GM19193 (cell line): ENCODE data around the gene CCSER1.

ENCODE experiments used
- POLR2A ChIP-seq: IDR thresholded peaks from 4 replicates; pipeline ENCODE4 v1.6.1; 2011; ENCODE audit not compliant: insufficient read depth, insufficient read length; ENCODE audit errors: extremely low read depth

Gene CCSER1

DNA sequence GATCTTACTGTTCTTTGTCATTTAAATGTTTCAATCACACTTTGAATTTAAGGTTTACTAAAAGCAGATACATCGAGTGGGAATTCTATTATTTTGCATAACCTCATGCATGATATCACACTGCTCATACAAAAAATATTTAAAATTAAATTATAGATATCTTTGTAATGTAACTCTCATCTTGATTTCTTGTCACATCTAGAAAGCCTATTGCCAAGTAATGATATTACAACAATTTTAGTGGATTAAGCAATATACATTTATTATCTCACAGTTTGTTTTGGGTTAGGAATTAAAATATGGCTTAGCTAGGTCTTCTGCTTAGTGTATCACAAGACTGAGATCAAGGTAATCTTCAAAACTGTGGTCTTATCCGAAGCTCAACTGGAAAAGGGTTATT, 865.0 kb downstream of the CCSER1 start:
- TF ChIP-seq POLR2A: no peak

DNA sequence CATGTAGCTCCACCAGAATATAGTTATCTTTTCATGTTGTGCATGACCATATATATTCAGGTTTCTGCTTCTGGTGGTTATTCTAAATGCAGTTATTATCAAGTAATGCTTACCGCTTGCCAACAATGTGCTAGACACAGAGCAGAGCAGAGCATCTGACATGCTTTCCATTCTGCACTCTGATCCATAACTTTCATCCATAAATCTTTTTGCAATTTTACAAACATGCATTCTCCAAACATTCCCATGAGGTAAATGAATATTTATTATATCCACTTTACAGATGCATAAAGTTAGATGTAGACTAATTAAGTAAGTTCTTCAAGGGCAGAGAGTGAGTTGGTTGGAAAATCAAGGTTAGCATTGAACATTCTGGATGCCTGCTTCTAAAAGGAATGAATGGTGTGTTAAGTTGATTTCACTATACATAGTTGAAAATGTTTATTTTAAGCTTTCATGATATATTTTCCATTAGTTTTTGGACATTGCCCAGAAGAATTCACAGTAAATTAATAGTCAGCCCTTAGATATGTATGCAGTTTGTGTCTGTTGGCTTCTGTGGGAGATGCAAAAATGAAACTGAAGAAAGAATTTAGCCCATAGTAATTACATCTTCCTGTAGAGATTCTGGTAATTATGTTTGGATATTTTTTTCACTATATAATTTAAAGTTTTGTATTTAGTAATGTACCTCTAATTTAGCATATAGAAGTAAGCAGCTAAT, 867.8 kb downstream of the CCSER1 start:
- no peak for TF ChIP-seq POLR2A

DNA sequence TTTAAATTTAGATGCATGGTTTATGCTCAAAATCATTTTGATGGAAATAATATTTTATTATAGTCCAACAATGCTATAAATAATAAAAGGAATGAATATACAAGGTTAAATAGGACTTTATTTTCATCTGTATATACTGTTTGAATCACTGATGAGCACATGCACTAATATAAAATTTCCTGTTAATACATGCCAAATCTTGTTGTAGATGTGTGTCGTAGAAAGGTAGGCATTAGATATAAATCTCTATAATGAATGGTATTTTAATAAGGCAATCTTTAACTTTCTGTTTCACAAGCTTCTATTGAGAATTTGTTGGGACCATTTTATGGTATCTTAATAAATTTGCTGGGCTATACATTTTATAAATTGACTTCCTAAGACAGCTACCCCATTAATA, 868.8 kb downstream of the CCSER1 start:
- TF ChIP-seq POLR2A: no peak

DNA sequence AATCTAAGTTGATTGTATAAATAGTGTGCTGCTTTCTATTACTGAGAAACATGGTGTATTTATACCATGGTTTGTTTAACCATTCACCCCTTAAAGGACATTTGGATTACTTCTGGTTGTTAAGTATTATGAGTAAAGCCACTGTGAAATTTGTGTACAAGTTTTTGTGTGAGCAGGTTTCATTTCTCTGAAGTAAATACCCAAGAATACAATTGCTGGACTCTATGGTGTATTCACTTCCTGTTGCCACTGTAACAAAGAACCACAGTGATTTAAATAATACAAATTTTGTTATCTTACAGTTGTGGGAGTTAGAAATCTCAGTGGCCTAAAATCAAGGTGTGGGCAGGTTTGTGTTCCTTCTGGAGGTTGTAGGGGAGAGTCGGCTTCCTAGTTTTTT, 869.6 kb downstream of the CCSER1 start:
- TF ChIP-seq POLR2A: no peak

DNA sequence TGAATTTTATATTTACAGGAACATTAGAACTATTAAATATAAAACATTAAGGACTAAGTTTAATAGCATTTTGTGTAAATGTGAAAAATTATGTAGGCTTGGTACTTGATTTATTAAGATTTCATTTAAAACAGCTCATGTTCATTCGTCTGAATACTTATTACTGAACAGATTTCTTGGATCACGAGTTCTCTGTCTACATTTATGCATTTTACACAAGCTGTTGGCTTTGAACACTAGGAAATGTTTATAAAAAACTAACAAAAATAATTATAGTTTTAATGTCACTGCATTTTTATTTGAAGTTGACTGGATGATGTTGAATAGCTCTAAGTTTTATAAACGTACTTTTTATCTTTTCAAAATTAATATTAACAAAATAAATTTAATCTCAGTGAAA, 888.7 kb downstream of the CCSER1 start:
- no peak for TF ChIP-seq POLR2A

DNA sequence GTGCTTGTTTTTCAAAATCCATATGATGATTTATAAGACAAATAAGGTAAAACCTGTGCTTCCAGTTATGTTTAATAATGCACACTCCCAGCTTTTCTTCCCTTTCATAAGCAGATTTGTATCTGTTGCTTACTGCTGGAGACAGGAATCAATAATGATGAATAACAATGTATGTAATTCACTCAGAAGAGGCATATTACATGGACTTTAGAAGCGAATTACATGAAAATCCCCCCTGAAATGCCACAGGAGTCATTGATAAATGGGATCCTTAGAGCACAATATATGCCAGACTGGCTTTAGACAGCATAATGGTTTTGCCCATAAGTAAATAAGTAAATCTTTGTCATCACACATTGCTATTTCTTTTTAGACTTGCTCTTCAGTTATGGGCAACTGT, 892.3 kb downstream of the CCSER1 start:
- no peak for TF ChIP-seq POLR2A

DNA sequence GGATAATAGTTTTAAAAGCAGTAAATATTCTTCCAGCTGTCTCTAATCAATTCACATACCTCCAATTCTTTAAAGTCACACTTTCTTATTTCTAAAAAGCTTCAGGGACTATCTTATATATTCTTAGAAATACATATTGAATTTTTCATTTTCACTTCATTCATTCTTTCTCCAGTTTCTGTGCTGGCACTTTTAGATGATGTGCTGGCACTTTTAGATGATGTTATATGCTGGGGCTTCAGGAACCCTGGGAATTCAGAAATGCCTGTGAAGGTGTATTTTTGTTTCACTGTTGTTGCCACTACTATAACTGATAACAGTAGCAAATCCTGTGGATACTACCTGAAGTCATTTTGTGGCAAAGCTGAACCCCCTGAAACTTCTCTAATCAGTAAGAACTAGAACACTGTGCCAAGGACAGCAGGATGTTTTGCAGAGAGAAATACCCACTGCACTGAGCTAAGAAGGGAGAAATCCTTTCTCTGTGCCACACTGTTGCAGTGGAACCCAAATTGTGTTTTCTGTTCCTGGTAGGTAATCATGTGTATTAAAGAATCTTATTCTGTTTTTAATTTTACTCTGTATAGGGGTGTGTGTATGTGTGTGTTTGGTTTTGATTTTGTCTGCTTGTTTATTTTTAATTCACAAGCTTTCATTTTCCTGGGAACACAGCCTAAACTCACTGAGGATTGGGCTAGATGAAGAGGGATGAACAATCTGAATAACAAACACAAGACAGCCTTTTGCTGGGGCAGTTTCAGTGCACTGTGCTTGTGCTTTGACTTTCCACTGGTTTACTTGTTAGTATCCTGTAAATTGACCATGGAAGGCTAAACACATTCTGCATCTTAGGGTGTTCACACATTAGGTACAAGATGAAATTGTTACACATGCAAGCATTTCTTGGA, 898.3 kb downstream of the CCSER1 start:
- no peak for TF ChIP-seq POLR2A

DNA sequence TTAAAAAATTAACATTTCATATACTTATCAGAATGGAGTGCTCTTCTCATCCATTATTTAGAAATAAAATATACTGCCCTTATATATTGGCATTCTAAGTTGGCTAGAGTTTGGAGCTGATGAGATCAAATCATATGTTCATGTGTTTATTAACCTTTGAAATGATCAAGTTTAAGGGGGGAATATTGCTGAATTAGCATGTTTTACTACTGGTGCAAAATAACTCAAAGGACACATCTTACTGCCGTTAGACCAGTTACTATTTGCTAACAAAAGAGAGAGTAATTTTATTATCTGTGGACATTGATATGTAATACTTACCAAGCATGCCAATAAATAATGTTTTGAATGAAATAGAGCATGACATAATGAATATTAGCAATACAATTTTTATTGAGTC, 901.0 kb downstream of the CCSER1 start:
- no peak for TF ChIP-seq POLR2A

DNA sequence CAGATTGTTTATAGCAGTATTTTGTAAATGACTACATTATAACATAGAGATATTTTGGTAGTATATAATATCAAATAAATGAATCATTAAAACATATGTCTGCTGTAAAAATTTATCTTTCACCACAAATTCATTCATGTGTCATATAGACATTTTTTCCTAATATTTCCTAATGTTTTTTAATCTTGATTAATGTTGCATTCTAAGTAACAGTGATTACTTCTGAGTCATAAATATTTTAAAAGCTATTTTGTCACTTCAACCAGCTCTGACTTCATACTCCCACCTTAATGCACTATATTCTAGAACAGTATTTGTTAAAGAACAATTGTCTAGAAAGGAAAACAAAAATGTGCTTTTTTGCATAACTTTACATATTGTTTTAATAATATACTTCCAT, 904.6 kb downstream of the CCSER1 start:
- TF ChIP-seq POLR2A: no peak

DNA sequence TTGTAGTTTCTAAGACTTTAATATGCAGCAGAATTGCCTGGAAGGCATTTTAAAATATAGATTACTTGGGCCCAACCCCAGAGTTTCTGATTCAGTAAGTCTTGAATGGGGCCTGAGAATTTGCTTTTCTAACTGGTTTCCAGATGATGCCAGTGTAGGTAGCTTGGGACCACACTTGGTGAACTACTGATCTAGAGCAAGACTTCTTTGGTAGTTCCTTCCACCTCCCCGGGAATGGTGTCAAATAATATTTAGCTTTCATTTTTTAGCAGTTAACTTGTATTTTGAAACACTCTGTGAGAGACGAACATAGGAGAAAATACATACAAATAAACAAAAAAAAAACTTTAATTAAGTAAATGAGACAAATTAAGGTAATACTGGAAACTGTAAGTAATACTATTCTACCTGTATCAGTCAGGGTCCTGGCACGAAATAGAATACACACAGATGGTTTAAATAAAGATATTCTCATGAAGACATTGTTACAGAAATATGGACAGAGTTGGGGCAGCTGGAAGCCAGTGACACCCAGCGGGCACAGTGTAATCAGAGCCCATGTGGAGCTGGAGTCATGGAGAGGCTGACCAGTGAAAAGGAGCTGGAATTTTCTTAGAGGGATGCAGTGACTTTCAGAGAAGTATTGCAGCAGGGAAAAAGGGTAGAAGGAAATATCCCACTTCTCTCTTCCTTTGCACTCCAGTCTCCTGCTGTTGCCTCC, 905.7 kb downstream of the CCSER1 start:
- no peak for TF ChIP-seq POLR2A

DNA sequence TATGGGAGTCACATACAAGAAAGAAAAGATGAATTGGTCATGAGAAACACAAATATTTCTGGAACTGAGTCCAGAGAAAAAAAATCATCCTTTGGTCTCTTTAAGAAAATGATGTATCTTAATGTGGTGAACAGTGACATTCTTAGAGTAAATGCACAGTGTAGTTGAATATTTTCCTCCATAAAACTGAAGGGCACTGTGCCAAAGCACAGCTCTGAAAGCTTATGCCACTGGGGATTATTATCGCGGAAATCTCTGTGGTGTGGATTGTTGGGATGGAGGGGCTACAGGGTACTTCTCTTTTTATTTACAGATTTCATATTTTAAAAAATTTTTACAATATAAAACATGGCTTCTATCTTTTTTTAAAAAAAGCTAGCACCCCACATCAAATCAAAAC, 908.1 kb downstream of the CCSER1 start:
- no peak for TF ChIP-seq POLR2A

DNA sequence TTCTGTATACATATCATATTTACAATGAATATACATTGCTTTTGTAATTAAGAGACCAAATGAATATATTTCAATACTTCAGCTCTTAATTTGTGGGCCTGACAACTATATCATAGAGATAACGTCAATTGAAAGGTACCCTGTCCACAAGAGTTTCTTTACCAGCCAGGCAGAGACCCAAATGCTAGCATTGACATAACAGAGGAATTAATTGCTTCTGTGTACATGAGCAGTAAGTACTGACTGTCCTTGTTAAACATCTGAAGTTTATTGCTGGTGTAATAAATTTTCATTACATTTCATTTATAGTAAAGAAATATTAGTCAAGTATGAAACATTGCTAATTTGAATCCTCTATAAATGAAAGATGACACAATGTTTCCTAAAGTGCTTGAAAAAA, 910.8 kb downstream of the CCSER1 start:
- TF ChIP-seq POLR2A: no peak

DNA sequence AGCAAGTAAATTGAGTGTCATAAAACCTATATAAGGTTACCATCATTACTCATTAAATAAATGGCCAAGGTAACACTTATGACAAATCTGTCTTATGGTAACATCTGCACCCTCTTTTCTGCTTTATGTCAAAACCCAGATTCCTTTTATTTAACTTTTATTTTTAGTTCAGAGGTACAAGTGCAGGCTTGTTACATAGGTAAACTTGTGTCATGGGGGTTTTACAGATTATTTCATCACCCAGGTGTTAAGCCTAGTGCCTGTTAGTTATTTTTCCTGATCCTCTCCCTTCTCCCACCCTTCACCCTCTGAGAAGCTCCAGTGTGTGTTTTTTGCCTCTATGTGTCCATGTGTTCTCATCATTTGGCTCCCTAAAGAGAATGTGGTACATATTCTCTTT, 930.7 kb downstream of the CCSER1 start:
- no peak for TF ChIP-seq POLR2A

DNA sequence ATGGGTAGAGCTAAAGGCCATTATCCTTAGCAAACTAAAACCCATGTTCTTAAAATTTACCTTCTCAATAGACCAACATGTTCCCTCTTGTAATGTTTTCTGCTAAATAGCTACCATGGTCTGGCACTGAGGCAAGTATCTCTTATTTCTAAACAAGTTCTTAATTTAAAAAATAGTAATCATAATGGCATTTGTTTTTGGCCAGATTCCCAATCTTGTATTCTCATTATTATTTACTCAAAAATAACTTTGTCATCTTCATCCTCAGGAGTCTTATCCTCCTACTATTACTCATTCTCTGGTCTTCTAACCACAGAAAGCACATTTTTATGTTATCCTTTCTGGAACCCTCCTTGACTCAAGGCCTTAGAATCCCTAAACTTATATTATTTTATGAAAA, 931.2 kb downstream of the CCSER1 start:
- no peak for TF ChIP-seq POLR2A

DNA sequence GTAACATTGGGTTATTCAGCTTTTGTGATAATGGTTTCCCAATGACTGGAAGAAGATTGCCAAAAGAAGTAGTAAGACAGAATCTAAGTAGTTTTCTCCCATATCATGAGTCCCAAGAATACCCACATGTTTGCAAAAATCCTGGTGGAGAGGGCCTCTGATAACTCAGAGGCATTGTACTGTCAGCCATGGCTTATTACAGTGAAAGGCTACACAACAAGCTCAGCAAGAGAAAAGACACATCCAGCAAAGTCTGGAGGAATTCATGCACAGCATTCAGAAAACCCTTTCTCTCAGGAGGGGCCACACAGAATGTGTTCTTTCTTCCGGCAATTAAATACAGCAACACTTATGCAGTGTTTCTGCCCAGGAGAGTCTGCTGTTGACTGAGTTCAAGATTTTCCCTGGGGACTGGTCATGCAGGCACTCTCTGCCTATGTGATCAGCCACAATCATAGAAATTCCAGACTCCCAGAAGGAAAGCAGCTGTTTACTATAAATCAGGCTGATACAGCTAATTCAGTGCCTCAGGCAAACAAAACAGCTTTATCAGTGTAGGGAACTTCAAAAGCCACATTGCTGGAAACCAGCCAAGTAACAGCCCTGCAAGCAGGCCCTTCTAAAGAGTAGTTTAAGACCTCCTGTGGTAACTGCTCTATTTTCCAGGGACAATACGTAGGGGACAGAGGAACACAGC, 937.1 kb downstream of the CCSER1 start:
- no peak for TF ChIP-seq POLR2A

DNA sequence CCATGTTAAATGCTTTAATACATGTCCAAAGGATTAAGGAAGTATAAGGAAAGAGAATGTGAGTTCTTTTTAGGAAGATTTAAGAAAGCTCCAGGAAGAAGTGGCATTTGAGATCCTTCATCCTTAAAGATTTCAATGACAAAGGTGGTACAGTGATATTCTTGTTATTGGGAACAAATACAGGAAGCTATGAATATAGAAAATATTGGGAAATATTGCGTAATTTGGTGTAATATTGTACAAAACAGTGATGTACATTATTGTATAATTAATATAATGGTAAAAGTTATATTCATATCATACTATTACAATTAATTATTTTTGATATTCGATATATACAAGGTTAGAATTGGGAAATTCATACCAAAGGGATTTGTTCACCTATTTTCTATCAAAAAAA, 937.9 kb downstream of the CCSER1 start:
- TF ChIP-seq POLR2A: no peak

DNA sequence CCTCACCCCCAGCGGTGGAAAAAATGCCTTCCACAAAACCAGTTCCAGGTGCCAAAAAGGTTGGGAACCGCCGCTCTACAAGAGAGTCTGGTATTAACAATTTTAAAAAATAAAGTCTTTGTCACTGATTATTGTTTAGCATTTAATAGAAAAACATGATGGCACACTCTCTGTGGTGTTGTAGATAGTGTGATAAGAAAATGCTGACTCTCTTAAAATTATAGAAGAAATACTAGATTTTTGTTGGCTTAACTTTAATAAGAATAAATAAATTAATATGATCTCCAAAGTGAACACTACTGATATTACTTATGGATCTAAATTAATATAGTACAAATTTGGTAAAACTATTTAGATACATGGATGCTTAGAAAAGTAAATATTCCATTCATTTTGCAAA, 943.5 kb downstream of the CCSER1 start:
- no peak for TF ChIP-seq POLR2A
